Measurements from ENCODE around the gene PLEKHA4.

PLEKHA4 gene

GRCh38 chr19:48826606-48827020 lies 41.8 kb downstream of the PLEKHA4 start:
- DNase-seq (ENCODE audit: low read depth) = no peak

DNA sequence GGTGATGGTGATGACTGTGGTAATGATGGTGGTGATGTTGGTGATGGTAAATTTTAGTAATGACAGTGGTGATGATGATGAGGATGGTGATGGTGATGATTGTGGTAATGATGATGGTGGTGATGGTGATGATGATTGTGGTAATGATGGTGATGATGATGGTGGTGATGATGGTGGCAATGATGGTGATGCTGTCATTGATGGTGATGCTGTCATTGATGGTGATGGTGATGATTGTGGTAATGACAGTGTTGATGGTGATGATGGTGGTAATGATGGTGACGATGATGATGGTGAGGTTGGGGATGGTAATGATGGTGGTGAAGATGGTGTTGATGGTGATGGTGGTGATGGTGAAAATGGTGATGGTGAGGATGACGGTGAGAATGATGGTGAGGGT lies 45.9 kb downstream of the PLEKHA4 start:
- no peak for DNase-seq (ENCODE audit: low read depth)

DNA sequence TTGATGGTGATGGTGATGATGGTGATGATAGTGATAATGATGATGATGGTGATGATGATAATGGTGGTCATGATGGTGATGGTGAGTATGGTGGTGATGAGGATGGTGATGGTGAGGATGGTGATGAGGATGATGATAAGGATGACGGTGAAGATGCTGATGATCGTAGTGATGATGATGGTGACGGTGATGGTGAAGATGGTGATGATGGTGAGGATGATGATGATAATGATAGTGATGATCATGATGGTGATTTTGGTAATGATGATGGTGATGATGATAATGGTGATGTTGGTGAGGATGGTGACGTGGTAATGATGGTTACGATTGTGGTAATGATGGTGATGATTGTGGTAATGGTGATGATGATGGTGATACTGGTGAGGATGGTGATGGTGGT lies 46.8 kb downstream of the PLEKHA4 start:
- no peak for DNase-seq (ENCODE audit: low read depth)

GRCh38 chr19:48819366-48819816 lies 49.0 kb downstream of the PLEKHA4 start:
- DNase-seq (ENCODE audit: low read depth) = peak; percentile 93

GRCh38 chr19:48818234-48818820 lies 50.1 kb downstream of the PLEKHA4 start:
- no peak for DNase-seq (ENCODE audit: low read depth)

DNA sequence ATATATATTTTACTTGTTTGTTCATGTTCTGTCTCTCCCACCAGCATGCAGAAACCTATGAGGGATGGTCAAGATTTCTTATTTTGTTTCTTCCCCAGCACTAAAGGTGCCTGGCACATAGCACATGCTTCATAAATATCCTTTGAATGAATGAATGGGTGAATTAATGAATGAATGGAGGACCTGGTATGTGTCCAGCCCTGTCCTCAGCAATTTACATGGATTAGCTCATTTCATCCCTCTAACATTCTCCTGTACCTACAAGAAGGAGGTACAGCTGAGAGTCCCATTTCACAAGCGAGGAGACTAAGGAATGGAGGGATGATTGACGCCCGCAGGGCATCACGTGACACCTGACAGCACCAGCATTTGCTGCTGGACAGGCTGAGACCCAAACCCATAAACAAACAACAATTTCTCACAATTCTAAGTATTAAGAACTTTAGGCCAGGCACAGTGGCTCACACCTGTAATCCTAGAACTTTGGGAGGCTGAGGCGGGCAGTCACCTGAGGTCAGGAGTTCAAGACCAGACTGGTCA lies 50.8 kb downstream of the PLEKHA4 start:
- DNase-seq (ENCODE audit: low read depth) = no peak

GRCh38 chr19:48815870-48816501 lies 52.4 kb downstream of the PLEKHA4 start:
- DNase-seq (ENCODE audit: low read depth) = no peak

DNA sequence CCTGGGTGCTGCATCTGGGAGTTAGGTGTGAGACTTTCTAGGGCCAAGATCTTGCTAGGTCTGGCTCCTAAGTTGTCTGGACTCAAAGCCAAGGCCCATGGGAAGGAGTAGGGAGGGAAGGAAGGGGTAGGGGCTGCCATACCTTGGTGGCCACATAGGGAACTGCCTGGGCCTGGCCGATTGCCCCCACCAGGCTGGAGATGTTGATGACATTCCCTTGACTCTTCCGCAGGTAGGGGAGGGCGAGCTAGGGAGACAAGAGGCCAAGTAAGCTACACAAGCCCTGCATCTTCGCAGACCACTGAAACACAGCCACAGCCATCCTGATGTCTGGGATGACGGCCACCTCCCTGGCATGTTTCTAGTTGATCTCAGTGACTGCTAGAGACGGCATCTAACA lies 53.5 kb downstream of the PLEKHA4 start:
- no peak for DNase-seq (ENCODE audit: low read depth)

- DNase-seq (ENCODE audit: low read depth) = no peak
These were observed 55.1 kb downstream of the PLEKHA4 start for GRCh38 chr19:48813123-48813913.

GRCh38 chr19:48812094-48812929 lies 56.1 kb downstream of the PLEKHA4 start:
- peak; percentile 36 for DNase-seq (ENCODE audit: low read depth)

DNA sequence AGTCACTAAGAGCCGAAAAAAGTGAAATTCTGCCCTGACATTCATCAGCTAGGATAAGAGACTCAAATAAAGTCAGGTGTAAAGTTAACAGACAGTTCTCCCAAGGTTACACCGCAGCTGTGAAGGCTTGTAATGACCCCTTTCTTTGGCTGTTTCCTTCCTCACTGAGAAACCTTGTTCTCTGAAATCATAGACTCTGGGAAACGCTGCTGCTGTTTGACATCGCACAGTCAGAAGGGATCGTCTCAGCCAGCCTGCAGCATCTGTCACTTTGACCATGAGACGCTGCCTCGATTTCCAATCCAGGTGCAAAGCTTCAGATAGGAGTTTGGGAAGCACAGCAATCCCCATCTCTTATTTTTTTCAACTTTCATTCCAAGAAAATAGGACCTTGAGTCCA lies 58.3 kb downstream of the PLEKHA4 start:
- DNase-seq (ENCODE audit: low read depth) = no peak

DNA sequence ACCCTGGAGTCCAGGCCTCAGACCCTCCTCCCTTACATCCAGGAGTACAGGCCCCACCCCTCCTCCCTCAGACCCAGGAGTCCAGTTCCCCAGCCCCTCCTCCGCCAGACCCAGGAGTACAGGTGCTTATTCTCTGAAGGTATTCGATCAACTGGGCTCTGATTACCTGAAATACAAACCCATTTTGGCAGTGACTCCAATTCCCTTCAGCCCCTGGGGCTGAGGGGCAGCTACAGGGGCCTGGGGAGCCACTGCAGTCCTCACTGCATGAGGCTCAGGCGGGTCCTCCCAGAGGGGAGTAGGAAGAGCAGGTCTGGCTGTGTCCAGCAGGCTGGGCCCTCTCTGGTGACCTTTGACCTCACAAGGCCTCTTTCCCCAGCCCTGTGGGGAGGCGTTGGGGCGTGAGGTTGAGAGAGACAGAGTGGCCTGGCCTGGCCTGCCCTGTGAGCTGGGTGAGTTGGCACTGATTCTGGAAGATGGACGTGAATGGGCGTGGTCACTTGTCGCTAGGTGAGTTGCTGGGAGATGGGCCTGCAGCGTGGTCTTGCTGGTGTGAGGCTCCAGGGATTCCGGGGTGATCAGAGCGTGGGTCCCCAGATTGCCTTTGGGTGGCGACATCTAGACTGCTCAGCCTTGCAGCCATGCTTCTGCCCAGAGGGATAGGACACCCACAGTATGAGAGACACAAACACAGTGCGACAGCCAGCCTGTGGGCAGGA lies 60.7 kb downstream of the PLEKHA4 start:
- no peak for DNase-seq (ENCODE audit: low read depth)

DNA sequence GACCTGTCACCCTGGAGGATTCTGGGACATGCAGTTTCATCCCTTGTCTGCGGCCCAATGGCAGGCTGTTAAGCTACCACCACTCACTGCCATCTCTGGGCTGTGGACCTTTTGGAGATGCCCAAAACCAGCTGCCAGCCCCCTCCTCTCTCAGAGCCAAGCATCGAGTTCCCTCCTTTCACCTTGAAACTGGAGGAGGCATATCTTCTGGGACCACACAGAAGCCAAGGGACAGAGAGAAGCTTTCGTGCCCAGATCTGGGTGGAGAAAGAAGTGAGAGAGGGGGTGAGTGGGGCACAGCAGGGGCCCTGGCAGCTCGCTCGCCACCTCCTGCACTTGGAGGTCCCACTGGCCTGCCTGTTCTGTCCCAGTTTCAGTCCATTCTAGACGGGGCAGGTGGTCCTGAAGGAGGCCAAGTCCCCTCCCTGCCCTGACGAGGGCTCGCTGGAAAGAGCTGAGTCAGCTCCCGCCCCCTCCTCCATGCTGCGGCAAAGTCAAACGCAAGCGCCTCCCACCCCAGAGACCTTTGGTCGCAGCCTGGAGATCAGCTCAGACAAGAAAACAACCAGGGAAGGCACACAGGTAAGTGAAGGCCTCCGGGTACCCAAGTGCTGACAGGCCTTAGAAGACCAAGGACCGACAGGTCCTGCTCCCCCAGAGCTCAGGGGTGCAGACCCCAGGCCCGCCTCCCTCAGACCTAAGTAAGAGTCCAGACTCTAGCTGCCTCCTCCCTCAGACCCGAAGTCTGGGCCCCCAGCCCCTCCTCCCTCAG lies 61.4 kb downstream of the PLEKHA4 start:
- DNase-seq (ENCODE audit: low read depth) = no peak

DNA sequence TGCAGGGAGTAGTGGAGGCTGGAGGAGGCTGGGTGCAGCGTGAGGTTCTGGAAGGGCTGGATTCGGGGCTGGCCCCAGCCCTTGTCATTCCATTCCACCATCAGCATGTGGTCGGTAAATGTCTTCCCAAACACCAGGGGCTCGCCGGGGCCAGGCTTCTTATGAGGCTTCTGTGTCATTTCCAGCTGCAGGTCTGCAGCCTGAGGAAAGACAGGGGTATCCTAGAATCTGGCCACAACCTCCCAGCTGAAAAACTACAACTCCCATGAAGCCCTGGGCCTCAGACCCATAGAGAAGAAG lies 61.9 kb downstream of the PLEKHA4 start:
- no peak for DNase-seq (ENCODE audit: low read depth)

- no peak for DNase-seq (ENCODE audit: low read depth)
These were observed 63.0 kb downstream of the PLEKHA4 start for GRCh38 chr19:48805452-48805851.

GRCh38 chr19:48804496-48804895 lies 63.9 kb downstream of the PLEKHA4 start:
- no peak for DNase-seq (ENCODE audit: low read depth)

GRCh38 chr19:48802623-48803022 lies 65.8 kb downstream of the PLEKHA4 start:
- no peak for DNase-seq (ENCODE audit: low read depth)

DNA sequence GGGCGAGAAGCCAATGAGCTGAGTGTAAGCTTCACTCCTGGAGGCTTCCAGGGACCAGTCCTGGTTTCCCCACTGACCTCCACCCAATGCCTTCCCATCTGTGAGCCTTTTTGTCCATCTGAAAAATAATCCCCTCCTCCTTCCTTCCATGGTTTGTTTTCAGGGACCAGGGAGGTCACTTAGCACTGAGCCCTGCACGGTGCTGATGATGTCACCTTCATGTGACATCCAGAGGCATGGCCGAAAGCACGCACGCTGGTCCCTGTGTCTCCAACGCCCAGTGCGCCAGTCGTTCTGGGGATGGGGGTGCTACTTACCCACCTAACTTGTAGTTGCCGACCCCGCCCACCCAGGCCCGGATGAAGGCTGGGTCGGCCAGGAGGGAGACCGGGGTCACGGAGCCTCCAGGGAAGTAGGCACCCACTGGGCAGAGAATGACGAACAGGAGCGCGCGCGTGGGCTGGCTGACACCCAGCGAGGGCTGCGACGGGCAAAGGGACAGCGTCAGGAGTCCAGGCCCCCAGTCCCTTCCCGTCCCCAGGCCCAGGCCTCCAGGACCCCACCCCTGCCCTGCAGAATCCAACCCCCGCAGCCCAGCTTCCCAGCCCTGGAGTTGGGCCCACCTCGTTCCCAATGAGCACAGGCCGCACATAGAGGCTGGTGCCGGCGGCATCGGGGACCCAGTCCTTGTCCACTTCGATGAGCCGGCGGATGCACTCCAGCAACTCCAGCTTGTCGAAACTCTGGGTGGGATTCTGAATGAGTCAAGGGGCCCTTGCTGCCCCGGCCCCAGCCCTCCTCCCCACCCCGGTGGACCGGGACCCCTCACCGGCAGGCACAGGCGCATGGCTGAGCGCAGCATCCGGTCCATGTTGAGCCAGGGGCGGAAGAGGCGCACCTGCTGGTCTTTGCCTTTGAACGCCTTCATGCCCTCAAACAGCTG lies 68.8 kb downstream of the PLEKHA4 start:
- no peak for DNase-seq (ENCODE audit: low read depth)

GRCh38 chr19:48798937-48799336 lies 69.5 kb downstream of the PLEKHA4 start:
- no peak for DNase-seq (ENCODE audit: low read depth)

- no peak for DNase-seq (ENCODE audit: low read depth)
These were observed 71.3 kb downstream of the PLEKHA4 start for GRCh38 chr19:48797103-48797502.

Measured in stromal cell of bone marrow (primary cell).